Adrenal gland (tissue), 5 donors: ENCODE measurements around the gene SSU72.
"Not testable (repeated sequence)": the region's sequence is repeated elsewhere in the genome, so short reads cannot be mapped to it uniquely, and the experiment has no call there.

Experiments used
- CTCF ChIP-seq, 6 experiments: fragments of 450-650 bp in 4 of 6; fragments of 200-600 bp in 2 of 6; sonication (generic) in 1 of 6; IDR thresholded peaks; 1 replicate in 5 of 6; 2 replicates in 1 of 6; pipeline versions ENCODE4 v1.5.1 to v1.8.0; 2016 to 2021; ENCODE audit warnings: antibody characterized with exemption in 6 of 6, mild to moderate bottlenecking in 2 of 6, moderate library complexity in 1 of 6
- POLR2A ChIP-seq, 2 donors: fragments of 450-650 bp; IDR thresholded peaks; one replicate each; pipeline ENCODE4 v1.6.1; 2017; ENCODE audit warnings: antibody characterized with exemption in 2 of 2, mild to moderate bottlenecking in 2 of 2, moderate library complexity in 1 of 2
- donor health status: DM: no; HTN: no; CAD: no.

- peak in 5 of 6 experiments; percentile 5 to 56 (median 36) for TF ChIP-seq CTCF (IDR thresholded peaks at IDR 0.05)
- not testable (repeated sequence) for TF ChIP-seq POLR2A (IDR thresholded peaks at IDR 0.05)
Measured at GRCh38 chr1:1505366-1505798, 69.3 kb downstream of the SSU72 start.
